HepG2 (cell line): Measurements from ENCODE around the gene ATP8B1. TPM values are rescaled to one million over a fixed set of nuclear protein-coding genes. Genes with fewer than 3 reads are reported as not detected.
A peak's percentile ranks its signal among the peaks of the same experiment; 100 is the strongest.

ENCODE experiments used
- ARID4A ChIP-seq: sonication (generic); formaldehyde crosslinking; IDR thresholded peaks from 2 replicates; pipeline ENCODE4 v1.5.0; 2020; ENCODE audit warnings: mild to moderate bottlenecking, missing genetic modification reagents, borderline replicate concordance
- EEA1 ChIP-seq: sonication (generic); formaldehyde crosslinking; IDR thresholded peaks from 2 replicates; pipeline ENCODE4 v1.5.1; 2020; ENCODE audit warnings: mild to moderate bottlenecking, missing genetic modification reagents, borderline replicate concordance
- ETS1 ChIP-seq: sonication (generic); formaldehyde crosslinking; IDR thresholded peaks from 2 replicates; pipeline ENCODE4 v1.4.0; 2020; ENCODE audit warnings: missing genetic modification reagents
- GTF2F1 ChIP-seq: fragments of 150-350 bp; IDR thresholded peaks from 2 replicates; pipeline ENCODE4 v1.6.1; 2014; ENCODE audit warnings: low read length
- KDM5A ChIP-seq: fragments of 200-600 bp; sonication (generic); IDR thresholded peaks from 2 replicates; pipeline ENCODE4 v1.7.0; 2018; ENCODE audit warnings: antibody characterized with exemption, mild to moderate bottlenecking, low read length, borderline replicate concordance
- KMT2A ChIP-seq: sonication (generic); formaldehyde crosslinking; IDR thresholded peaks from 2 replicates; pipeline ENCODE4 v1.4.0; 2020; ENCODE audit warnings: missing genetic modification reagents
- NONO ChIP-seq, 2 experiments: fragments of 450-650 bp in 1 of 2; sonication (generic) in 1 of 2; formaldehyde crosslinking in 1 of 2; IDR thresholded peaks in 1 of 2; conservative IDR thresholded peaks in 1 of 2; 2 replicates each; pipeline versions ENCODE4 v1.6.1 to v1.8.0; 2017 to 2022; ENCODE audit warnings: mild to moderate bottlenecking in 1 of 2, missing genetic modification reagents in 1 of 2, moderate library complexity in 1 of 2
- NR3C1 ChIP-seq: sonication (generic); formaldehyde crosslinking; IDR thresholded peaks from 2 replicates; pipeline ENCODE4 v1.4.0; 2020; ENCODE audit warnings: missing genetic modification reagents
- PLSCR1 ChIP-seq: sonication (generic); formaldehyde crosslinking; IDR thresholded peaks from 2 replicates; pipeline ENCODE4 v1.5.0; 2020; ENCODE audit warnings: missing genetic modification reagents, mild to moderate bottlenecking, borderline replicate concordance
- SP2 ChIP-seq: sonication (generic); formaldehyde crosslinking; IDR thresholded peaks from 2 replicates; pipeline ENCODE4 v1.5.1; 2020; ENCODE audit warnings: mild to moderate bottlenecking, missing genetic modification reagents
- SPEN ChIP-seq: sonication (generic); formaldehyde crosslinking; IDR thresholded peaks from 2 replicates; pipeline ENCODE4 v1.5.1; 2020; ENCODE audit warnings: low read depth, mild to moderate bottlenecking, missing genetic modification reagents
- SYNCRIP ChIP-seq: fragments of 200-400 bp; formaldehyde crosslinking; IDR thresholded peaks from 2 replicates; pipeline ENCODE4 v1.6.1; 2018; ENCODE audit warnings: mild to moderate bottlenecking, low read depth, low read length; ENCODE audit not compliant: insufficient read depth
- ZNF264 ChIP-seq: sonication (generic); formaldehyde crosslinking; IDR thresholded peaks from 2 replicates; pipeline ENCODE4 v1.4.0; 2020; ENCODE audit warnings: missing genetic modification reagents
- ZNF280B ChIP-seq: sonication (generic); formaldehyde crosslinking; IDR thresholded peaks from 2 replicates; pipeline ENCODE4 v1.5.0; 2020; ENCODE audit warnings: missing genetic modification reagents, mild to moderate bottlenecking, borderline replicate concordance
- ZNF3 ChIP-seq: IDR thresholded peaks from 2 replicates; pipeline ENCODE4 v1.7.0; 2017; ENCODE audit warnings: inconsistent platforms
- ZNF329 ChIP-seq: sonication (generic); formaldehyde crosslinking; IDR thresholded peaks from 2 replicates; pipeline ENCODE4 v1.9.0; 2021; ENCODE audit warnings: low read depth, mild to moderate bottlenecking, missing genetic modification reagents
- ZNF337 ChIP-seq: sonication (generic); formaldehyde crosslinking; IDR thresholded peaks from 2 replicates; pipeline ENCODE4 v1.5.1; 2020; ENCODE audit warnings: missing genetic modification reagents, low read depth, mild to moderate bottlenecking, borderline replicate concordance
- ZNF543 ChIP-seq: sonication (generic); formaldehyde crosslinking; IDR thresholded peaks from 2 replicates; pipeline ENCODE4 v1.4.0; 2020; ENCODE audit warnings: mild to moderate bottlenecking, missing genetic modification reagents
- ZNF556 ChIP-seq: sonication (generic); formaldehyde crosslinking; IDR thresholded peaks from 2 replicates; pipeline ENCODE4 v1.4.0; 2020; ENCODE audit warnings: mild to moderate bottlenecking, missing genetic modification reagents, borderline replicate concordance
- ZNF576 ChIP-seq: sonication (generic); formaldehyde crosslinking; IDR thresholded peaks from 2 replicates; pipeline ENCODE4 v1.4.0; 2020; ENCODE audit warnings: mild to moderate bottlenecking, missing genetic modification reagents
- ZNF660 ChIP-seq: sonication (generic); formaldehyde crosslinking; IDR thresholded peaks from 2 replicates; pipeline ENCODE4 v1.5.1; 2020; ENCODE audit warnings: mild to moderate bottlenecking, low read depth, missing genetic modification reagents, borderline replicate concordance
- ZNF776 ChIP-seq: sonication (generic); formaldehyde crosslinking; IDR thresholded peaks from 2 replicates; pipeline ENCODE4 v1.4.0; 2020; ENCODE audit warnings: mild to moderate bottlenecking, missing genetic modification reagents
- ZNF841 ChIP-seq: sonication (generic); formaldehyde crosslinking; IDR thresholded peaks from 2 replicates; pipeline ENCODE4 v1.8.1; 2023; ENCODE audit warnings: missing genetic modification reagents, borderline replicate concordance
- polyA plus RNA-seq, 8 experiments: library from polyadenylated mRNA; depleted of rRNA in 3 of 8; stranded (reverse) in 7 of 8; unstranded in 1 of 8; fragments of >200 nt; fragmentation: Illumina TruSeq in 4 of 8; extraction: Trizol in 4 of 8; gene quantifications; 2 replicates each; pipeline versions ENCODE4 v1.2.1 to v1.2.3, GENCODE V29; 2011 to 2016; ENCODE audit warnings: low read depth in 4 of 8, missing spikeins in 1 of 8, mixed read lengths in 1 of 8; ENCODE audit not compliant: insufficient read depth in 1 of 8
- total RNA-seq, 5 experiments: library from RNA; depleted of rRNA; stranded (reverse); fragments of >200 nt; fragmentation: Illumina TruSeq; extraction: Trizol; gene quantifications; 2 replicates each; pipeline ENCODE4 v1.2.3, GENCODE V29; 2016; ENCODE audit warnings: low read depth in 1 of 5

ATP8B1 gene
- total and polyA plus RNA-seq, 2 of the 13 experiments (the other 11 are each of a cell fraction or from before 2014, with no cell fraction given) = 2.8 to 4.0 TPM

GRCh38 chr18:57772387-57772799 lies 30.7 kb downstream of the ATP8B1 start (continued):
- TF ChIP-seq PLSCR1 (CRISPR knock-in tag) (no peak), ZNF280B (CRISPR knock-in tag) (peak; percentile 33; the same call in 1 of the 2 replicates), ZNF264 (CRISPR knock-in tag) (0 out of 2 replicates have a peak, but pooled peaks have one; percentile 51), EEA1 (no peak), ZNF543 (CRISPR knock-in tag) (no peak), KMT2A (peak; percentile 63; the same call in 1 of the 2 replicates), NONO (IDR thresholded peaks at IDR 0.05) (no peak), NONO (CRISPR knock-in tag; conservative IDR thresholded peaks at IDR 0.05) (no peak), ZNF841 (CRISPR knock-in tag) (no peak), GTF2F1 (no peak), ZNF556 (no peak), ZNF776 (CRISPR knock-in tag) (no peak), ZNF329 (no peak), ETS1 (no peak), NR3C1 (no peak), ZNF660 (no peak), ZNF576 (no peak), ZNF3 (CRISPR knock-in tag) (no peak), ARID4A (CRISPR knock-in tag) (peak; percentile 61; the same call in 1 of the 2 replicates), SYNCRIP (no peak), SP2 (no peak), ZNF337 (CRISPR knock-in tag) (no peak), KDM5A (no peak), SPEN (peak; percentile 60)
